RCC 7860 (cell line): ENCODE data around the gene RCOR1.
"Not testable (repeated sequence)": the region's sequence is repeated elsewhere in the genome, so short reads cannot be mapped to it uniquely, and the experiment has no call there.

ENCODE experiments used
- DNase-seq: peaks from one replicate; pipeline ENCODE4 v3.0.0-alpha.2; 2015; ENCODE audit warnings: low spot score
- FAIRE-seq: peaks from 2 replicates; lab custom pipeline; 2012; peaks lifted over from hg19 to GRCh38; lab: Jason Lieb, UNC

Gene RCOR1

GRCh38 chr14:102591944-102592762 lies at the start of gene RCOR1:
Gene RCOR1, plus strand, starts transcription at chr14:102592649. Its CDS starts 238 bp downstream, at chr14:102592887.
- FAIRE-seq = no peak
- DNase-seq = peak; percentile 75

GRCh38 chr14:102544046-102544746 lies 48.3 kb upstream of the RCOR1 start:
- DNase-seq (no peak), FAIRE-seq (no peak)

GRCh38 chr14:102544747-102545460 lies 47.5 kb upstream of the RCOR1 start:
- DNase-seq (no peak), FAIRE-seq (no peak)

DNA sequence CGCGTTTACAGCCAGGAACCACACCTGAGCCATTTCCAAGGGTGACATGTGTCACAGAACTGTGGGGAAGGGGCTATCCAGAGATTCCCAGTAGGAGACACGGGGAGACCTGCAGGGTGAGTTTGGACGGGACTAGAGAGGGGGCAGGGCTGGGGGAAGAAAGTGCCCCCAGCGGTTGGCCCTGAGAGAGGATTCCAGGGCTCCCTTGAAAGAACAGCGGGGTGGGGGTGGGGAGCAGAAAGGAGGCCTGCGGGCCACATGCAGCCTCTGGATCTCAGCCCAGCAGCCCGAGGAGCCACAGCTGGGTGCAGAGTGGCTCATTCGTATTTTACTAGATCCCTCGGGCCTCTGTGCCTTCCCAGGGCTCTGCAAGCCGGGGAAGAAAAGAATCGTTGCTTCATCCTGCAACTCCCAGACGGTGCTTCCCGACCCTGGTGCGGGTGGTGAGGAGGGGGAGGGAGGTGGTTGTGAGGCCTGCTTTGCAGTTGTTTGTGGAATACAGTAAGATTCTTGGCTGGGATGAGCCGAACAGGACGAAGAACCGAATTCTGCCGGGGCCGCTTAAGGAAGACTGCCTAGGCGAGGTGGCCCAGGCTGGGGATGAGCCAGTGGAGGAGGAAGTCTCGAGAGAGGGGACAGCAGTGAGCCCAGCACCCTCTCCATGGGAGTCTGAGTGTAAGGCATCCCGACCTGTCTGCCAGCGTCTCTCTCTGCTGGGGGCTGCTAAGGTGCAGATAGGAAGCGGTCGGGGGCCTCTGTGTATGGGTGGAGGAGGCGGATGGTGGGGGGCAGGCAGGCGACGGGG lies 46.8 kb upstream of the RCOR1 start:
- FAIRE-seq (no peak), DNase-seq (no peak)

GRCh38 chr14:102548616-102549240 lies 43.7 kb upstream of the RCOR1 start:
- no peak for FAIRE-seq
- no peak for DNase-seq

DNA sequence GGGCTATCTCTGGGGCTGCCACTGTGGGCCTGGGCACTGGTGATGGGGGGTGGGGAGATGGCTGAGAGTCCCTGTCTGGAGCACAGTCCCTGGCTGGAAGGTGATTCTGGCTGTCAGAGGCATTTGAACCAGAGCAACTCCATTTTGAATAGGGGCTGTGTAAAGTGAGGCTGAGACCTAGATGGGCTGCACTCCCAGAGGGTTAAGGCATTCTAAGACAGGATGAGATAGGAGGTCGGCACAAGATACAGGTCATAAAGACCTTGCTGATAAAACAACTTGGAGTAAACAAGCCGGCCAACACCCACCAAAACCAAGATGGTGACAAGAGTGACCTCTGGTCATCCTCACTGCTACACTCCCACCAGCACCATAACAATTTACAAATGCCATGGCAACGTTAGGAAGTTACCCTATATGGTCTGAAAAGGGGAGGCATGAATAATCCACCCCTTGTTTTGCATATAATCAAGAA lies 41.5 kb upstream of the RCOR1 start:
- not testable (repeated sequence) for DNase-seq, FAIRE-seq

- FAIRE-seq (no peak), DNase-seq (peak; percentile 57)
Observed at GRCh38 chr14:102551995-102552705, 40.3 kb upstream of the RCOR1 start.

DNA sequence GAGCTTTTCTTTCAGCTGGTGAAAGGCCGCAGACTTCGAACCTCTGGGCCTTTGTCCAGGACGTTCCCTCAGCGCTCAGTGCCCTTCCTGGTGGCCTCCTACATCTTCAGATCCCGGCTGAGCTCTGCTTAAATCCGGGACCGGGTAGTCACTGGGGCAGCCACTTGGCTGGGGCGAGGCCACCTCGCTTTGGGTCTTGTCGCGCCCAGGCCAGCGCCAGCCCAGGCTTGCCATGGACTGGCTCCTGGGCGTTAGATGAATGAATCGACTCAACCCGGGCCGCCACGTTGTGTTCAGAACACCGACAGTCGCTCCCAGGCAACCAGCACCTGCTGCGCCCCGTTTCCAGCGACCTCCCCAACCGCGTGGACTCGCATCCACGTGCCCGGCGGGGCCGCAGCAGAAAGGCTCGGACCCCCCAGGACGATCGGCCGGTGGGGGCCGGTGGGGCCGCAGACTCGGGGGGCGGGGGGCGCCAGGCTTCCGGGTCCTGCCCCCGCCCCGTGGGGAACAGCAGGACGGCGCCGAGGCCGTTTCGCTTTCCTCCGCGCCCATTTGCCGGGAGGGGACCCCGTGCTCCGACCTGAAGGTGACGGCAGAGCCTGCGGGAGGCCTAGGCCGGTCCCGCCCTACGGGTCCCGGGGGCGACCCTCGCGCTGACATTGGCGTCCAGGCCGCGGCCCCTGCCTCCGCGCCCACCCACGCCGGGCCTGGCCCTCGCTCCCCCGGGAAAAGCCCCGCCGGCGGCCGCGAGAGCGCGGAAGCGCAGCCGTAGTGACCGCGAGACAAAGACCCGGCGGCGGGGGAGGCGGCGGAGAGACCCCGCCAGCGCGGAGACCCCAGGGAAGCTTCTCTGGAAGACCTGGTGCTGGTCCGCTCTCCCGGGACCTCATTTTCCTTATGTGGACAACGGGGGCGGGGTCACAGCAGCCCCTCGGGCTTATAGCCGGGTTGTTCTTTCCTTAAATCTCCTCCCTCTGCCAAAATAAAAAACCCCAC lies 37.3 kb upstream of the RCOR1 start:
- FAIRE-seq = no peak
- DNase-seq = no peak

- no peak for FAIRE-seq
- DNase-seq = no peak
Observed at GRCh38 chr14:102556098-102556677, 36.3 kb upstream of the RCOR1 start.

GRCh38 chr14:102557434-102558226 lies 34.8 kb upstream of the RCOR1 start:
- no peak for FAIRE-seq
- DNase-seq = no peak

- FAIRE-seq (no peak), DNase-seq (no peak)
Observed at GRCh38 chr14:102558556-102558955, 33.9 kb upstream of the RCOR1 start.

- no peak for DNase-seq
- FAIRE-seq = no peak
Observed at GRCh38 chr14:102560458-102561261, 31.8 kb upstream of the RCOR1 start.

GRCh38 chr14:102565331-102565887 lies 27.0 kb upstream of the RCOR1 start:
- no peak for FAIRE-seq
- DNase-seq = no peak

DNA sequence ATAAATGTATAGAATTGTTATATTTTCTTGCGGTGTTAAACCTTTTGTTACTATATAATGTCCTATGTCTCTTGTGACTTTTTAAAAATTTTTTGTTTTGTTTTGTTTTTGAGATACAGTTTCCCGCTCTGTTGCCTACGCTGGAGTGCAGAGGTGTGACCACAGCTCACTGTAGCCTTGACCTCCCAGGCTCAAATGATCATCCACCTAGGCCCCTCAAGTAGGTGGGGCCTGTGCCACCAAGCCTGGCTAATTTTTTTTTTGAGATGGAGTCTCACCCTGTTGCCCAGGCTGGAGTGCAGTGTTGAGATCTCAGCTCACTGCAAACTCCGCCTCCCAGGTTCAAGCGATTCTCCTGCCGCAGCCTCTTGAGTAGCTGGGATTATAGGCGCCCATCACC lies 26.5 kb upstream of the RCOR1 start:
- DNase-seq (no peak), FAIRE-seq (no peak)

GRCh38 chr14:102568115-102568614 lies 24.3 kb upstream of the RCOR1 start:
- FAIRE-seq = no peak
- DNase-seq = no peak
